ENCODE data around the gene ZPLD1. TPM values are rescaled to one million over a fixed set of nuclear protein-coding genes. Genes with fewer than 3 reads are reported as not detected.

The ZPLD1 gene
- total and polyA plus RNA-seq, 4 donors, result 0.05 TPM; not detected in 3

DNA sequence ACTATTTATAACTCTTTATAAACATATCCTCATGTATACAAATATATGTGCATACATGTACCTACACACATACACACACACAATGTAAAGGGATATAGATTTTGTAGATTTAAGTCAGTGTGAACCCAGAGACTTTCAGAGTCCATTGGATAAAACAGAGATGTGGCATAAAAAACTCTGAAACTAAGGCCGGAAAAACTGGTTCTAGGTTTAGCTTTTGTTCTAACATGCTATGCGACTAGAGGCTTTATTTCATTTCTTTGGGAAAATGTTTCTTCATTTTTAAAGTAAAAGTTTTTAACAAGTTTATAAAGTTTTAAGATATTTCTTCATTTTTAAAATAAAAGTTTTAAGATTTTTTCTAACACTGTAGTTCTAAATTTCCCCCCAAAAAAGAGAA is 36.7 kb downstream of the ZPLD1 start:
- Histone ChIP-seq H3K27me3 (ENCODE audit: control insufficient read depth in 3 of 3, insufficient read depth in 3 of 3, low read length in 2 of 3) (no peaks in the 10 kb centered on the region), H3K9me3 (ENCODE audit: control insufficient read depth in 4 of 4, insufficient read depth in 3 of 4, low read length in 3 of 4) (no peaks in the 10 kb centered on the region), H3K4me1 (ENCODE audit: control insufficient read depth in 5 of 5, insufficient read depth in 5 of 5, low read length in 5 of 5) (peaks cover 0 to 14% (median 0%) of the 10 kb centered on the region in 5 donors), H3K27ac (ENCODE audit: low read depth in 1 of 2, low read length in 1 of 2) (no peak overlapping the region), H3K9ac (ENCODE audit: insufficient read depth in 1 of 2, low read length in 2 of 2) (no peak overlapping the region), H3K4me3 (no peak overlapping the region), H3K36me3 (ENCODE audit: control insufficient read depth in 4 of 4, insufficient read depth in 4 of 4, low read length in 4 of 4) (no peaks in the 10 kb centered on the region)
- TF ChIP-seq, protein P1, sequence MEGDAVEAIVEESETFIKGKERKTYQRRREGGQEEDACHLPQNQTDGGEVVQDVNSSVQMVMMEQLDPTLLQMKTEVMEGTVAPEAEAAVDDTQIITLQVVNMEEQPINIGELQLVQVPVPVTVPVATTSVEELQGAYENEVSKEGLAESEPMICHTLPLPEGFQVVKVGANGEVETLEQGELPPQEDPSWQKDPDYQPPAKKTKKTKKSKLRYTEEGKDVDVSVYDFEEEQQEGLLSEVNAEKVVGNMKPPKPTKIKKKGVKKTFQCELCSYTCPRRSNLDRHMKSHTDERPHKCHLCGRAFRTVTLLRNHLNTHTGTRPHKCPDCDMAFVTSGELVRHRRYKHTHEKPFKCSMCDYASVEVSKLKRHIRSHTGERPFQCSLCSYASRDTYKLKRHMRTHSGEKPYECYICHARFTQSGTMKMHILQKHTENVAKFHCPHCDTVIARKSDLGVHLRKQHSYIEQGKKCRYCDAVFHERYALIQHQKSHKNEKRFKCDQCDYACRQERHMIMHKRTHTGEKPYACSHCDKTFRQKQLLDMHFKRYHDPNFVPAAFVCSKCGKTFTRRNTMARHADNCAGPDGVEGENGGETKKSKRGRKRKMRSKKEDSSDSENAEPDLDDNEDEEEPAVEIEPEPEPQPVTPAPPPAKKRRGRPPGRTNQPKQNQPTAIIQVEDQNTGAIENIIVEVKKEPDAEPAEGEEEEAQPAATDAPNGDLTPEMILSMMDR (IDR thresholded peaks at IDR 0.05; ENCODE audit: control extremely low read depth, extremely low read depth), result no peak
- no peak for ATAC-seq (ENCODE audit: insufficient read depth, low FRiP score)
- WGBS, 2 donors, result 94% methylated on average over 2 of the region's 2 CpGs
- no peak for DNase-seq

DNA sequence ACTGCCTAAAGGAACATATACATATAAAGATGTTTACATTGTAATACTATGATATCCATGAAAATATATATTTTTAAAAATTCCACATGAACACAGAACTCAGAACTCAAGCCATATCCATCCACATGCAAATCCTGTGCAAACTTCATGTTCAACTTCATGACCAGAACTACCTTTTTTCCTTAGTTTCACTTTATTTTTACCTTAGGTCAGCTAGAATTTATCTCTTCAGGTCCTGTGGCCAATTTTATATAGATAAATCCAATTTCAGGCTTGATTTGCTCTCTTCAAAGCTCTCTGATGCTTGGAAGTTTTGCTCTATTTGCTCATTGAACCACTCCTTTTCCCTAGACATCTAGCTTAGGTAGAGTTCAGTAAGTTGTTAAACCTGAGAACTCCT is 38.8 kb downstream of the ZPLD1 start:
- DNase-seq, result no peak

DNA sequence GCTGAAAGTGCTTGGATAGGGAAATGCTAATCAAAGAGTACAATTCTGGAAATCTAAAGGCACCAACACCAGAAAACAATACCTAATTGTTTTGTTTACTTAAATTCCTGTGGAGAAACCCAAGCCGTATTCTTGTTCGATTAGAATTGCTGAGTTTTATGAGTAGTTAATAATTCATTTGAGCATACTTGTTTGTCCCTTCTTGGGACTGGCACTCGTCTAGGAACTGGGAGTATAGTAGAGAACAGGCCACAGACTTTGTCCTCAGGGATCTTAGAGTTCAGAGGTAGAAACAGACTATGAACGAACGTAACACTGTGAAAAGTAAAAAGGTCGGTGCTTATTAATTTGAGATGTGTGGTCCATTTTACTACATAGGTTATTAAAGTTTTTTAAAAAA is 39.4 kb downstream of the ZPLD1 start:
- TF ChIP-seq, protein P1 (IDR thresholded peaks at IDR 0.05; ENCODE audit: control extremely low read depth, extremely low read depth), result no peak
- Histone ChIP-seq H3K27ac (ENCODE audit: low read depth in 1 of 2, low read length in 1 of 2) (no peak overlapping the region), H3K4me1 (ENCODE audit: control insufficient read depth in 5 of 5, insufficient read depth in 5 of 5, low read length in 5 of 5) (peaks cover 0 to 25% (median 0%) of the 10 kb centered on the region in 5 donors), H3K36me3 (ENCODE audit: control insufficient read depth in 4 of 4, insufficient read depth in 4 of 4, low read length in 4 of 4) (no peaks in the 10 kb centered on the region), H3K9me3 (ENCODE audit: control insufficient read depth in 4 of 4, insufficient read depth in 3 of 4, low read length in 3 of 4) (no peaks in the 10 kb centered on the region), H3K9ac (ENCODE audit: insufficient read depth in 1 of 2, low read length in 2 of 2) (no peak overlapping the region), H3K27me3 (ENCODE audit: control insufficient read depth in 3 of 3, insufficient read depth in 3 of 3, low read length in 2 of 3) (no peaks in the 10 kb centered on the region), H3K4me3 (no peak overlapping the region)
- ATAC-seq (ENCODE audit: insufficient read depth, low FRiP score) (no peak), DNase-seq (no peak)
- 77 to 89% methylated on average over 6 of the region's 6 CpGs for WGBS, 2 donors

More for the DNA sequence above, 38.8 kb downstream of the ZPLD1 start:
- Histone ChIP-seq H3K27ac (ENCODE audit: low read depth in 1 of 2, low read length in 1 of 2) (no peak overlapping the region), H3K9ac (ENCODE audit: insufficient read depth in 1 of 2, low read length in 2 of 2) (no peak overlapping the region), H3K4me1 (ENCODE audit: control insufficient read depth in 5 of 5, insufficient read depth in 5 of 5, low read length in 5 of 5) (peaks cover 0 to 22% (median 0%) of the 10 kb centered on the region in 5 donors), H3K36me3 (ENCODE audit: control insufficient read depth in 4 of 4, insufficient read depth in 4 of 4, low read length in 4 of 4) (no peaks in the 10 kb centered on the region), H3K9me3 (ENCODE audit: control insufficient read depth in 4 of 4, insufficient read depth in 3 of 4, low read length in 3 of 4) (no peaks in the 10 kb centered on the region), H3K27me3 (ENCODE audit: control insufficient read depth in 3 of 3, insufficient read depth in 3 of 3, low read length in 2 of 3) (no peaks in the 10 kb centered on the region), H3K4me3 (no peak overlapping the region)
- TF ChIP-seq, protein P1 (IDR thresholded peaks at IDR 0.05; ENCODE audit: control extremely low read depth, extremely low read depth), result no peak
- no peak for ATAC-seq (ENCODE audit: insufficient read depth, low FRiP score)

DNA sequence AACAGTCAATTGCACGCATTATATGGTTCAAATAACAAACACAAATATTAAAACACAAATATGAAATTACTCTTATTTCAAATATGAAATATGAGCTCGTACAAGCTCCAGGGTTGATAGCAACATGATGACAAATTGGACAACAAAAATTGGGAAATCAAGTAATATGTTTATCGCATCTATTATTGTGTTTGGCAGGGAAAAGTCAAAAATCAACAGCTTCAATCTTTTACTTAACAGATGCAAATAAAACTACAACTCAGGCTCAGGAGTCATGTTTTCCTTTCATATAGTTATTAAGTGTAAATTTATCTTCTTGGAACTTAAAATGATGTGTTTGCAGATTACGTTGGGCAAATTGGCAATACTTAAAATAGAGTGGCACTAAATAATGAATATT is 41.4 kb downstream of the ZPLD1 start:
- Histone ChIP-seq H3K9me3 (ENCODE audit: control insufficient read depth in 4 of 4, insufficient read depth in 3 of 4, low read length in 3 of 4) (no peaks in the 10 kb centered on the region), H3K36me3 (ENCODE audit: control insufficient read depth in 4 of 4, insufficient read depth in 4 of 4, low read length in 4 of 4) (no peaks in the 10 kb centered on the region), H3K9ac (ENCODE audit: insufficient read depth in 1 of 2, low read length in 2 of 2) (no peak overlapping the region), H3K4me1 (ENCODE audit: control insufficient read depth in 5 of 5, insufficient read depth in 5 of 5, low read length in 5 of 5) (peaks cover 0 to 29% (median 9%) of the 10 kb centered on the region in 5 donors), H3K27ac (ENCODE audit: low read depth in 1 of 2, low read length in 1 of 2) (no peak overlapping the region), H3K4me3 (no peak overlapping the region), H3K27me3 (ENCODE audit: control insufficient read depth in 3 of 3, insufficient read depth in 3 of 3, low read length in 2 of 3) (no peaks in the 10 kb centered on the region)
- DNase-seq (peak in 2 of 3 donors; percentile 54 to 64), ATAC-seq (ENCODE audit: insufficient read depth, low FRiP score) (no peak)
- WGBS, 2 donors, result 78 to 83% methylated on average over 4 of the region's 4 CpGs
- TF ChIP-seq, protein P1 (IDR thresholded peaks at IDR 0.05; ENCODE audit: control extremely low read depth, extremely low read depth), result no peak
